Measurements from ENCODE around the gene ZNF804A.

Gene ZNF804A

DNA sequence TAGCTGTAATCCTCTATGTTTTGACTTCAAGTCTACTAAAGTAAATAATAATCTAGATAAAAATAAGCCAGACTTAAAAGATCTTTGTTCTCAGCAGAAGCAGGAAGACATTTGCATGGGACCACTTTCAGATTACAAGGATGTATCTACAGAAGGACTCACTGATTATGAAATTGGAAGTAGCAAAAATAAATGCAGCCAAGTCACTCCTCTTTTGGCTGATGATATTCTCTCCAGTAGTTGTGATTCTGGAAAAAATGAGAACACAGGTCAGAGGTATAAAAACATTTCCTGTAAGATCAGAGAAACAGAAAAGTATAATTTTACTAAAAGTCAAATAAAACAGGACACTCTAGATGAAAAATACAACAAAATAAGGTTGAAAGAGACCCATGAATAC lies 338.4 kb downstream of the ZNF804A start:
- DNase-seq (ENCODE audit: low read depth, low spot score), result no peak

DNA sequence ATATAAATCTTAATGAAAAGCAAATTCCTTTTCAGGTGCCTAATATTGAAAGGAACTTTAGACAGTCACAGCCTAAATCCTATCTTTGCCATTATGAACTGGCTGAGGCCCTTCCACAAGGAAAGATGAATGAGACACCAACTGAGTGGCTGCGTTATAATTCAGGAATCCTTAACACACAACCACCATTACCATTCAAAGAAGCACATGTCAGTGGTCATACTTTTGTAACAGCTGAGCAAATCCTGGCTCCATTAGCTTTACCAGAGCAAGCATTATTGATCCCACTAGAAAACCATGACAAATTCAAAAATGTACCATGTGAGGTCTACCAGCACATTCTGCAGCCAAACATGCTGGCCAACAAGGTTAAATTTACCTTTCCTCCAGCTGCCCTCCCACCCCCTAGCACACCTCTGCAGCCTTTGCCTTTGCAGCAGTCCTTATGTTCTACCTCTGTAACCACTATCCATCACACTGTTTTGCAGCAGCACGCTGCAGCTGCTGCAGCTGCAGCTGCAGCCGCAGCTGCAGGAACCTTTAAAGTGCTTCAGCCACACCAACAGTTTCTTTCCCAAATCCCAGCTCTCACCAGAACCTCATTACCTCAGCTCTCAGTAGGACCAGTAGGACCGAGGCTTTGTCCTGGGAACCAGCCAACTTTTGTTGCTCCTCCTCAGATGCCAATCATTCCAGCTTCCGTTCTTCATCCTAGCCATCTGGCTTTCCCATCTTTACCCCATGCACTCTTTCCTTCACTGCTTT lies 340.1 kb downstream of the ZNF804A start:
- no peak for DNase-seq (ENCODE audit: low read depth, low spot score)

DNA sequence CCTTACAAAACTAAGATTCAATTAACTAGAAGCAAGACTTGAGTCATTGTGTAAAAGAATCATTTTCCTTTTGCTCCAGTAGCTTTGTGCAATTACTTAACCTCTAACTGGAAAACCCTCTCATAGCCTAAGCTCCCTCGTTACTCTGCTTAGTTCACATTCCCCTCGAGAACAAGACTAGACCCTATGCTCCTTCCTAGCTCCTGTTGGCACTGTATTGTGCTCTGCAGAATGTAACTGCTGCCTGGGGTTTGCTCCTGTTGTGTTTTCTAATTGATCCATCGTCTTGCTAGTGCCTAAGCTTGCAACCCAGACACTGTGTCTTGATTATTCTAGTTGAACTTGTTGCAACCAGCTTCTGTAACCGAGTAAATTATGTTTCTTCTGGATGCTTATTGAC lies 347.0 kb downstream of the ZNF804A start:
- DNase-seq (ENCODE audit: low read depth, low spot score), result no peak

DNA sequence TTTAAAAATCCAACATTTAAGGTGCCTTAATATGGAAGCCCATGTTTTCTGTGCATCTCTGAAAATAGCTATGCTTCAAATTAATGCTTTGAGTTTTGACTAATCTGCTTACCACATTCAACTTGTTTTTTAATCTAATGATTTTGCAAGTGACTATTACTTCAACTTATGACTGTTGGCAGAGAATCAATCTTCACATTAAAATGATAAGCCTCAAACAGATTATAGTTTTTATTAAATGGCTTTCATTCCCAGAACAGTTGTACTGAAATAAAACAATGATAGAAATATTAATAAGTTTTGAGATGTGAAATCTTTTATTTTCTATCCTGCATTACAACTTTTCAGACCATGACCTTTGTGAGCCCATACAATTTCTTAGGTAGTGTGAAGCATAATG lies 347.5 kb downstream of the ZNF804A start:
- no peak for DNase-seq (ENCODE audit: low read depth, low spot score)

DNA sequence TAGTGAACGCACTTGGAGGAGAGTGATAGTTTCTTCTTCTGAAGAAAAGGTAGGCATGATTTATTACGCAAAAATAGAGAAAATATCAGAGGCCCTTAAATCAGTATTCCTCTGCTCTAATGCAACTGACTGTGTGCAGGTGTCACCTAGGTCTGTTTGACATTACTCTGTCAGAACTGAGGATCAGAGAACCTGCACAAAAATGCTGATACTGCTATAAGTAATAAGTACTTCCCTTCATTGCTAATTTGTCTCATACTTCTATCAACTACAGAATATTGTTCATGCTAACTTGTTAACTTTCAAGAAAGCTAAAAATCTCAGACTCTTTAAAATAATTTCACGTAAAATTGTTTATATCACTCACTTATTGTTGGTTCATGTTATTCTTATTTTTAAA lies 358.5 kb downstream of the ZNF804A start:
- no peak for DNase-seq (ENCODE audit: low read depth, low spot score)

DNA sequence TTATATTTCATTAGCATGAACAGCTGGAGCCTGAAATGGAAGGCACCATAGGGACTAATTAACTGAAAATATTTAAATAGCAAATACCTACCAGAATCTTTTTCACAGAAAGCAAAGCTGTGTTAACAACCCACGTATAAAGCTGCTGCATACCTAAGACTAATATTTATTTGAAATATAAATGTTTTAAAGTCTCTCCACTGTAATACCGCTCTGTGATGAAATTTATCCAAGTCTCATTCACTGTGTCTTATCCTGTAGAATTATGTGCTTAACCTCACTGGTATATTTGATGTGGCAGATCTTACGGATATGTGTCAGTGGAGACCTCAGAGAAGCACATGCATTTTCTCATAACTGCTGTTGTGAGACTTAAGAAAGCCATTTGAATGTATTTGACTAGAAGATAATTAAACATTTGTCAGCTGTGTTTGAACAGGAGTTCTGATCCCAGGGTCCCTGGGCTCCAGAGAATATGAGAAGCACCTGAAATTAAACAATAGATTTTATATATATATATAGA lies 373.3 kb downstream of the ZNF804A start:
- DNase-seq (ENCODE audit: low read depth, low spot score), result no peak

Data from activated CD4-positive, CD25-positive, alpha-beta regulatory T cell treated with anti-CD3 and anti-CD28 coated beads, Interleukin-2, amount 50 U/mL, for 16 hours (primary cell).